Transverse colon (tissue), 4 donors: ENCODE data around the gene PACS1. TPM values are rescaled to one million over a fixed set of nuclear protein-coding genes. Genes with fewer than 3 reads are reported as not detected.

Experiments used
- DNase-seq: peaks from one replicate; pipeline ENCODE4 v3.0.0-alpha.2; 2019
- H3K27ac ChIP-seq, 4 donors: fragments of 200-600 bp; sonication (generic); 2 replicates each; pipeline ENCODE4 v1.5.1; 2016 to 2018; ENCODE audit warnings: inconsistent platforms in 4 of 4
- H3K27me3 ChIP-seq: fragments of 200-600 bp; sonication (generic); 2 replicates; pipeline ENCODE4 v1.5.1; 2017; ENCODE audit warnings: inconsistent platforms
- H3K36me3 ChIP-seq, 4 donors: fragments of 200-600 bp; sonication (generic); 2 replicates each; pipeline ENCODE4 v1.5.1; 2017 to 2019; ENCODE audit warnings: inconsistent platforms in 4 of 4
- H3K4me1 ChIP-seq, 4 donors: fragments of 200-600 bp; sonication (generic); 2 replicates each; pipeline ENCODE4 v1.5.1; 2017 to 2020; ENCODE audit warnings: inconsistent platforms in 4 of 4
- H3K4me3 ChIP-seq, 4 donors: fragments of 200-600 bp; sonication (generic); 1 replicate in 1 of 4; 2 replicates in 3 of 4; pipeline versions ENCODE4 v1.5.1 to v1.6.1; 2017 to 2019; ENCODE audit warnings: inconsistent platforms in 4 of 4
- H3K9me3 ChIP-seq, 2 donors: fragments of 200-600 bp; sonication (generic); 2 replicates each; pipeline ENCODE4 v1.5.1; 2017 to 2019; ENCODE audit warnings: inconsistent platforms in 2 of 2
- CTCF ChIP-seq, 5 experiments: fragments of 200-600 bp in 3 of 5; fragments of 450-650 bp in 2 of 5; sonication (generic) in 3 of 5; IDR thresholded peaks; 1 replicate in 2 of 5; 2 replicates in 3 of 5; pipeline ENCODE4 v1.5.1; 2016 to 2017; ENCODE audit warnings: antibody characterized with exemption in 5 of 5, inconsistent platforms in 3 of 5, mild to moderate bottlenecking in 2 of 5, moderate library complexity in 1 of 5
- EP300 ChIP-seq: sonication (generic); formaldehyde crosslinking; IDR thresholded peaks from one replicate; pipeline ENCODE4 v1.6.1; 2017; ENCODE audit warnings: antibody characterized with exemption, low read depth
- POLR2A ChIP-seq: fragments of 450-650 bp; IDR thresholded peaks from one replicate; pipeline ENCODE4 v1.6.1; 2016; ENCODE audit warnings: antibody characterized with exemption, mild to moderate bottlenecking, moderate library complexity
- POLR2AphosphoS5 ChIP-seq, 3 donors: sonication (generic); formaldehyde crosslinking; IDR thresholded peaks; one replicate each; pipeline ENCODE4 v1.6.1; 2016; ENCODE audit warnings: antibody characterized with exemption in 3 of 3
- WGBS, 2 donors: methylation state at CpG; one replicate each; pipeline ENCODE4 v1.1.5; 2018; ENCODE audit warnings: low coverage in 1 of 2; 5-methylcytosine and 5-hydroxymethylcytosine counted together
- in situ Hi-C, 4 donors: fragments of 200-750 bp; cut with MboI; loops; one replicate each; pipeline versions ENCODE4 v1.15.0 to v1.15.1; 2017; ENCODE audit warnings: low sequenced_read_pairs in 3 of 4, low pct_ligation_motif_present in 1 of 4, low pct_unique_long_range_greater_than_20kb in 1 of 4
- intact Hi-C: fragments of 100-400 bp; cut with DNase I; formaldehyde crosslinking; loops from one replicate; pipeline ENCODE4 v1.15.1; 2023; ENCODE audit warnings: low total_unique reads
- total RNA-seq, 4 donors: library from RNA; depleted of rRNA; stranded (reverse); fragments of >200 nt; gene quantifications; one replicate each; pipeline ENCODE4 v1.1.0, GENCODE V29; 2016

The PACS1 gene
- total RNA-seq, 4 donors from 2014 or later: 9.8 to 52.0 (median 27.2) TPM

DNA sequence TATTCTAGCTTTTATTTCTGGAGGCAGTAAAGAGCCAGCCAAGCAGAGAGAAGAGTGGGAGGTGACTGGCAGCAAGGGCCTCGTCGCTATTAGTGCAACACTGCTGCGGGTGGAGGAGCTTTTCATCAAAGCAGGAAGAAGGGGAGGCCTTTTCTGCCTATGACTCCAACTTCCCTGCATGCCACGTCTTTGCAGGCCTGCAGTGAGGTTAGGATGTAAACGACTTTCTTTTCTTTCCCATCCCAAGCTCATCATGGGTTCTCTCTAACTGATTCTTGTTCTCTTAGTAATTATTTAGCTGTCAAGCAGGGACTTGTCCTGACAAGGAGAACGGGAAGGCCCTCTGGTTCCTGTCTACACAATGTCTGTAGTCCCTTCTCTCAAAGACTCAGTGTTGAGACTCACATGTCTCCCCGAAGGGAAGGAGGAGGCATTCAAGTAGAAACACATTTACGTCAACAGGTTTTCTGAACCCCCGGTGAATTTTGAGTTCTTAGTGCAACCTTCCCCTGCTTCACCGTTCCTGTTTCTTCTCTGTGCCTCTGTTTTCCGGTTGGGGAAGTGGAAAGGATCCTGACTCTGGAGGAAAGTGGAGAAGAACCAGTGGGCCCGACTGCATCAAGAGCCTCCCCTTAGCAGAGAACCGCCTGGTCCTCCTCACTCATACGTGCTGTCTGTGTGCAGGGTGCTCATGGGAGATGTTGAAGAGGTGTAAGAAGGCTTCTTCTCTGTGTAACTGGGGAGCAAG is 56.9 kb downstream of the PACS1 start:
- WGBS, 2 donors: 58% methylated on average over 14 of the region's 14 CpGs; no CpG with 5 or more reads in 1 of the 2 donors
- peaks cover 4 to 23% (median 14%) of the 10 kb centered on the region in 4 donors for H3K4me1 ChIP-seq
- in situ Hi-C loops (no loop called here), intact Hi-C loops (no loop called here)
- no peak for TF ChIP-seq POLR2A
- H3K36me3 ChIP-seq: no peaks in the 10 kb centered on the region
- peak; percentile 42 for DNase-seq
- H3K9me3 ChIP-seq: no peaks in the 10 kb centered on the region
- H3K27ac ChIP-seq: peak overlapping the region; percentile 33 to 56 (median 50)
- no peak overlapping the region for H3K4me3 ChIP-seq
- H3K27me3 ChIP-seq: no peaks in the 10 kb centered on the region

DNA sequence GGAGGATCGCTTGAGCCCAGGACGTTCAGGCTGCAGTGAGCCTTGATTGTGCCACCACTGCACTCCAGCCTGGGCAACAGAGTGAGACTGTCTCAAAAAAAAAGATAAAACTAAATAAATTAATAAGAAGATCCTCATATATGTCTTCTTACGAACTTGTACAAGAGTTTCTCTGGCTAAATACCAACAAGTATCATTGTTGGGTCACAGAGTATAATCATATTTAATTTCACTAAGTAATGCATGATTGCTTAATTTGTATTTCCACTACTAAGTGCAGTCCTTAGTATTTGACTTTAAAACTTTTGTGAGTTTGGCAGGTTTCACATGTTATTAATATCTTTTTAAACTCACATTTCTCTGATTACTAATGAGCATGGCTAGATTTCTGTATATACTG is 60.9 kb downstream of the PACS1 start:
- no peak for DNase-seq

DNA sequence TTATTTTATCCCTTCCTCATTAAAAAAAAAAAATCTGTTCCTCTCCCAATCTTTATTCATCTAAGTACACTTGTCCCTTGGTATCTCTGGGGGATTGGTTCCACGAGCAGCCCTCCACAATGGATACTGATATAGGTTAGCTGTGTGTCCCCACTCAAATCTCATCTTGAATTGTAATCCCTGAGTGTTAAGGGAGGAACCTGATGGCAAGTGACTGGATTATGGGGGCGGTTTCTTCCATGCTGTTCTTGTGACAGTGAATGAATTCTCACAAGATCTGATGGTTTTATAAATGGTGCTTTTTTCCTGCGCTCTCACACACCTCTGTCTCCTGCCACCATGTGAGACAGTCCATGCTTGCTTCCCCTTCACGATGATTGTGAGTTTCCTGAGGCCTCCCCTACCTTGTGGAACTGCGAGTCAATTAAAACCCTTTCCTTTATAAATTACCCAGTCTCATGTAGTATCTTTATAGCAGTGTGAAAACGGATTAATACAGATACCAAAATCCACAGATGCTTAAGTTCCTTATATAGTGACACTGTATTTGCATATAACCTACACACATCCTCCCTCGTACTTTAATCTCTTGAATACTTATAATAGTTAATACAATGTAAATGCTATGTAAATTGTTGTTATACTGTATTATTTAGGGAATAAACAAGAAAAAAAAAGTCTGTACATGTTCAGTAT is 62.0 kb downstream of the PACS1 start:
- H3K9me3 ChIP-seq: no peaks in the 10 kb centered on the region
- in situ Hi-C loops (loop anchor here in 1 of 4 donors (5.0 kb wide), 1 partner anchor 65 kb away; no protein-coding TSS in a partner anchor), intact Hi-C loops (no loop called here)
- no peaks in the 10 kb centered on the region for H3K27me3 ChIP-seq
- no peak overlapping the region for H3K27ac ChIP-seq
- no peak overlapping the region for H3K4me3 ChIP-seq
- H3K36me3 ChIP-seq: no peaks in the 10 kb centered on the region
- H3K4me1 ChIP-seq: peaks cover 0 to 13% (median 5%) of the 10 kb centered on the region in 4 donors
- WGBS, 2 donors: 79 to 87% methylated on average over 7 of the region's 7 CpGs
- DNase-seq: no peak
- TF ChIP-seq EP300 (no peak), POLR2A (no peak), POLR2AphosphoS5 (IDR thresholded peaks at IDR 0.05) (no peak), CTCF (IDR thresholded peaks at IDR 0.05) (no peak)

More for the DNA sequence above, 60.9 kb downstream of the PACS1 start:
- H3K4me1 ChIP-seq: peaks cover 4 to 18% (median 10%) of the 10 kb centered on the region in 4 donors
- no peaks in the 10 kb centered on the region for H3K27me3 ChIP-seq
- in situ Hi-C loops: loop anchor here in 1 of 4 donors (5.0 kb wide), 1 partner anchor 64 kb away; no protein-coding TSS in a partner anchor
- H3K4me3 ChIP-seq: no peak overlapping the region
- no peaks in the 10 kb centered on the region for H3K36me3 ChIP-seq
- H3K9me3 ChIP-seq: no peaks in the 10 kb centered on the region
- WGBS, 2 donors: 88 to 92% methylated on average over 3 of the region's 3 CpGs
- no peak overlapping the region for H3K27ac ChIP-seq
- intact Hi-C loops: no loop called here
- TF ChIP-seq POLR2AphosphoS5 (IDR thresholded peaks at IDR 0.05) (no peak), POLR2A (no peak), CTCF (IDR thresholded peaks at IDR 0.05) (no peak), EP300 (no peak)

DNA sequence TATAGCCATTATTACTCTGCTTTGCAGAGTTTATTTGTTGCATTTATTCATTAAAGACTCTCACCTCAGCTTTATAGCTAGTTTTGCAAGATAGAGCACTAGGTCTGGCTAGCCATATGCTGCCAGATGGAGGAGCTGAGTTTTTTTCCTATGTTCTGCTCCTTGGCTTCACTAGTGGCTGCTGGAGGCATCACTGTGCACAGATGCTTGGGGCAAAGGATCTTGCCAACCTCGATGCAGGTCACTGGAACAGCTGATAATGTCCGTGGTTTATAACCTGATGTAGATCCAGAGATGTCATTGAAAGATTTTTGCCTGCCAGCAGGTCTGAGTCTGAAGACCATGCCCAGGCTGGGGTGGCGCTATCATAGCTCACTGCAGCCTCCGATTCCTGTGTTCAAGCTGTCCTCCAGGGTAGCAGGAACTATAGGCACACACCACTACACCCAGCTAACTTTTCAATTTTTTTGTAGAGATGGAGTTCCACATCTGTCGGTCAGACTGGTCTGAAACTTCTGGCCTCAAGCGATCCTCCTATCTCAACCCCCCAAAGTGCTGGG is 63.2 kb downstream of the PACS1 start:
- no peak for DNase-seq
- Histone ChIP-seq H3K4me3 (no peak overlapping the region), H3K27ac (no peak overlapping the region), H3K9me3 (no peaks in the 10 kb centered on the region), H3K4me1 (peaks cover 0 to 19% (median 7%) of the 10 kb centered on the region in 4 donors), H3K36me3 (no peaks in the 10 kb centered on the region), H3K27me3 (no peaks in the 10 kb centered on the region)
- TF ChIP-seq CTCF (IDR thresholded peaks at IDR 0.05): no peak
- no peak for TF ChIP-seq EP300
- intact Hi-C loops (no loop called here), in situ Hi-C loops (loop anchor here in 1 of 4 donors (5.0 kb wide), 1 partner anchor 66 kb away; no protein-coding TSS in a partner anchor)
- WGBS, 2 donors: 64 to 71% methylated on average over 5 to 6 of the region's 6 CpGs
